AG09309 (cell line): ENCODE measurements around the gene TMEM40.
"Not testable (repeated sequence)": the region's sequence is repeated elsewhere in the genome, so short reads cannot be mapped to it uniquely, and the experiment has no call there.

Source experiments
- DNase-seq: peaks from one replicate; pipeline ENCODE4 v3.0.0-alpha.2; 2010; ENCODE audit warnings: low read depth
- H3K4me3 ChIP-seq: 2 replicates; pipeline ENCODE4 v1.5.1; 2011; ENCODE audit warnings: mild to moderate bottlenecking, low read depth, low read length, moderate library complexity; ENCODE audit not compliant: control insufficient read depth
- CTCF ChIP-seq: IDR thresholded peaks from 2 replicates; pipeline ENCODE4 v1.5.1; 2011; ENCODE audit warnings: mild to moderate bottlenecking, low read depth, low read length, inconsistent platforms; ENCODE audit not compliant: insufficient read depth, control insufficient read depth; ENCODE audit errors: missing control alignments

Gene TMEM40

GRCh38 chr3:12729051-12729651 lies 29.9 kb downstream of the TMEM40 start:
- no peak for TF ChIP-seq CTCF
- H3K4me3 ChIP-seq: no peak overlapping the region
- no peak for DNase-seq

- DNase-seq: no peak
- no peak overlapping the region for H3K4me3 ChIP-seq
- no peak for TF ChIP-seq CTCF
Observed at GRCh38 chr3:12727937-12728336, 31.1 kb downstream of the TMEM40 start.

- DNase-seq: no peak
- H3K4me3 ChIP-seq: no peak overlapping the region
- no peak for TF ChIP-seq CTCF
Observed at GRCh38 chr3:12727481-12727880, 31.6 kb downstream of the TMEM40 start.

- TF ChIP-seq CTCF: no peak
- H3K4me3 ChIP-seq: no peak overlapping the region
- DNase-seq: no peak
Observed at GRCh38 chr3:12725436-12725835, 33.6 kb downstream of the TMEM40 start.

GRCh38 chr3:12724794-12725193 lies 34.3 kb downstream of the TMEM40 start:
- no peak for TF ChIP-seq CTCF
- no peak for DNase-seq
- no peak overlapping the region for H3K4me3 ChIP-seq

GRCh38 chr3:12723362-12723761 lies 35.7 kb downstream of the TMEM40 start:
- H3K4me3 ChIP-seq, DNase-seq: not testable (repeated sequence)

- H3K4me3 ChIP-seq: no peak overlapping the region
- TF ChIP-seq CTCF: no peak
- no peak for DNase-seq
Observed at GRCh38 chr3:12722226-12722625, 36.8 kb downstream of the TMEM40 start.
